Smooth muscle cell of the brain vasculature (primary cell): ENCODE results near the gene KCND2.
"Not testable (repeated sequence)": the region's sequence is repeated elsewhere in the genome, so short reads cannot be mapped to it uniquely, and the experiment has no call there.

ENCODE experiments used
- DNase-seq: peaks from one replicate; pipeline ENCODE4 v3.0.0-alpha.2; 2012; ENCODE audit warnings: low read depth, low spot score

Gene KCND2

GRCh38 chr7:120742372-120742771 is 469.4 kb downstream of the KCND2 start:
- no peak for DNase-seq

GRCh38 chr7:120743128-120743527 is 470.2 kb downstream of the KCND2 start:
- no peak for DNase-seq

GRCh38 chr7:120760050-120760449 is 487.1 kb downstream of the KCND2 start:
- DNase-seq: no peak

- DNase-seq: no peak
These were observed 487.9 kb downstream of the KCND2 start for GRCh38 chr7:120760851-120761250.

- no peak for DNase-seq
These were observed 497.2 kb downstream of the KCND2 start for GRCh38 chr7:120770206-120770605.

GRCh38 chr7:120774481-120774880 is 501.5 kb downstream of the KCND2 start:
- no peak for DNase-seq

GRCh38 chr7:120775755-120776154 is 502.8 kb downstream of the KCND2 start:
- DNase-seq: no peak

GRCh38 chr7:120779078-120779477 is 506.1 kb downstream of the KCND2 start:
- DNase-seq: not testable (repeated sequence)

GRCh38 chr7:120780451-120780850 is 507.5 kb downstream of the KCND2 start:
- DNase-seq: not testable (repeated sequence)

GRCh38 chr7:120780938-120781337 is 508.0 kb downstream of the KCND2 start:
- no peak for DNase-seq

- not testable (repeated sequence) for DNase-seq
These were observed 508.9 kb downstream of the KCND2 start for GRCh38 chr7:120781924-120782323.

- DNase-seq: no peak
These were observed 510.3 kb downstream of the KCND2 start for GRCh38 chr7:120783273-120783672.

- no peak for DNase-seq
These were observed 510.7 kb downstream of the KCND2 start for GRCh38 chr7:120783721-120784120.

GRCh38 chr7:120785095-120785494 is 512.1 kb downstream of the KCND2 start:
- DNase-seq: no peak

GRCh38 chr7:120792091-120792860 is 519.3 kb downstream of the KCND2 start:
- peak; percentile 49 for DNase-seq

- DNase-seq: no peak
These were observed 519.8 kb downstream of the KCND2 start for GRCh38 chr7:120792861-120793130.

GRCh38 chr7:120793213-120793936 is 520.4 kb downstream of the KCND2 start:
- no peak for DNase-seq

- DNase-seq: no peak
These were observed 521.2 kb downstream of the KCND2 start for GRCh38 chr7:120794106-120794729.

GRCh38 chr7:120797026-120797645 is 524.2 kb downstream of the KCND2 start:
- DNase-seq: no peak

GRCh38 chr7:120799147-120799546 is 526.2 kb downstream of the KCND2 start:
- DNase-seq: no peak
